ENCODE results near the gene KCNN1. TPM values are rescaled to one million over a fixed set of nuclear protein-coding genes. Genes with fewer than 3 reads are reported as not detected.
"Not testable (repeated sequence)": the region's sequence is repeated elsewhere in the genome, so short reads cannot be mapped to it uniquely, and the experiment has no call there.

KCNN1 gene
- total RNA-seq, 1 donor from 2014 or later: 0.30 TPM

DNA sequence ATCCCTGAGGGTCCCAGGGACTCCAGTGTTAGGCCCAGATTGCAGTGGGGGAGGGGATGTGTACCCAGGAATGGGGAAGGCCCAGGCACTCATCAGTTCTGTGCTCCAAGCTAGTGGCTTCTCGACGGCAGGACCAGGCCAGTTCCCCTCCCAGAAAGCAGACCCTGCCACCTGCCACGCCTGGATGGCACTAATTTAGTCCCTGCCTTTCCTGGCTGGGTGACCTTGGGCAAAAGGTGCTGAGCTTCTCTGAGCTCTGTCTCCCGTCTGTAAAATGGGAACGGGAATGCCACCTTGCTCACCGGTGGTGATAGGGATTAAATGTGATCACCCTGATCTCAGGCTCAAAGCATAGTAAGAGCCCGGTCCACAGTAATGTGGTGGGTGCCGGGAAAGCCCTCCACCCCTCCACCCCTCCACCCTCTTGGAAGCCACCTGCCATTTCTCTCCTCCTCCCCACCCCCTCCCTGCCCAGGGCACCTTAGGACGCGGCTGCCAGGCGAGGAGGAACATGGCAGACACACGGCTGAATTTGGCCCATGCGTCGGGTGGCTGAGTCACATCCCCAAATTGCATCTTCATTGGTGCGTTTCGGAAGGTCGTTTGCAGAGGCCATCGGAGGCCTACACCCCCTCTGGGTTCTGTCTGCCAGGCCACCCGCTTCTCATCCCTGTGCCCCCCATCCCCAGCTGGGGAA is 2.3 kb downstream of the KCNN1 start:
- DNase-seq (ENCODE audit: low read depth): no peak

- DNase-seq (ENCODE audit: low read depth): no peak
Measured at GRCh38 chr19:17972230-17972629, 5.3 kb downstream of the KCNN1 start.

DNA sequence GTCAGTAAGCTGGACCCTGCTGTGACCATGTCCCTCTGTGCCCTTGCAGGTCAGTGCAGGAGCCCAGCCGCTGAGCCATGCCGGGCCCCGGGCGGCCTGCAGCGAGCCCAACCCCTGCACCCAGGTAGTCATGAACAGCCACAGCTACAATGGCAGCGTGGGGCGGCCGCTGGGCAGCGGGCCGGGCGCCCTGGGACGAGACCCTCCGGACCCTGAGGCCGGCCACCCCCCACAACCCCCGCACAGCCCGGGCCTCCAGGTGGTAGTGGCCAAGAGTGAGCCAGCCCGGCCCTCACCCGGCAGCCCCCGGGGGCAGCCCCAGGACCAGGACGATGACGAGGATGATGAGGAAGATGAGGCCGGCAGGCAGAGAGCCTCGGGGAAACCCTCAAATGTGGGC is 6.9 kb downstream of the KCNN1 start:
- no peak for DNase-seq (ENCODE audit: low read depth)

DNA sequence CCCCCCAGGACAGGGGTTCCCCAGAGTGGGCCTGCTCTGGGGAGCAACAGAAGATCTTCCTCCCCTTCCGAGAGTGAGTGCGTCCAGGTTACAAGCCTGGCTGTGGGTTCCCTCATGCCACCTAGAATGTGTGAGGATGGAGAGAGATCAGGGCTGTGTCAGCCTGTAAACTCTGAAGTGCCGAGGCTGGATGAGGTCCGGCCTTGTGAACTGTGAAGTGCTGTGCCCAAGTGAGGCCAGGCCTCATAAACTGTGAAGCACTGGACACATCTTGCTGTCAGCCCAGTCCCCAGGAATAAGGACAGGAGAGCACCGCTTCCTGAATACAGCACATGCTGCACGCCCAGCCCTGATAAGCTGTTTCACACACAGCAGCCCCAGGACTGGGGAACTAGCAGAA is 7.6 kb downstream of the KCNN1 start:
- DNase-seq (ENCODE audit: low read depth): no peak

DNA sequence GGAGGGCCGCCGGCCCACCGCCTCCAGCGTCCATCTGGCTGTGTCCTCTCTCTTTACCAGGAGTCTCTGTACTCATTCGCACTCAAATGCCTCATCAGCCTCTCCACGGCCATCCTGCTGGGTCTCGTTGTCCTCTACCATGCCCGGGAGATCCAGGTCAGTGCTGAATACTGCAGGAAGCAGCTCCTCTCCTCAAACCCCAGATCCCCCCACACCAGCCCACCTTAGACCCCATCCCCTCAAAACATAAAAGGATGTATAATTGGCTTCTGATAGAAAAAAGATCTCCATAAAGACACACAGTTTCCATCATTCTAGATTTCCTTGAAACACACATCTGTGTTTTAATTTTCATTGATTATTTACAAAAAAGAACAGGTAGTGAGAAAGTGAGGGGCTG is 8.1 kb downstream of the KCNN1 start:
- no peak for DNase-seq (ENCODE audit: low read depth)

GRCh38 chr19:17977021-17977420 is 10.1 kb downstream of the KCNN1 start:
- no peak for DNase-seq (ENCODE audit: low read depth)

DNA sequence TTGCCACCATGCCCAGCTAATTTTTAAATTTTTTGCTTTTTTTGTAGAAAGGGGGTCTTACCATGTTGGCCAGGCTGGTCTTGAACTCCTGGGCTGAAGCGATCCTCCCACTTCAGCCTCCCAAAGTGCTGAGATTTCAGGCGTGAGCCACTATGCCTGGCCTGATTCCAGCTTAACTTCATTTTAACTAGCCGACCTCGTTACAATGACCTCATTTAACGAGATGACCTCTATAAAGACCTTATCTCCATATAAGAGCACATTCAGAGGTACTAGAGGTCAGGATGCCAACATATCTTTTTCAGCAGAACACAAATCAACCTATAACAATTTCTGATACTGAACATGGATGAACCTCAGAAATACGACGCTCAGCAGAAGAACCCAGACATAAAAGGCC is 10.6 kb downstream of the KCNN1 start:
- DNase-seq (ENCODE audit: low read depth): no peak

DNA sequence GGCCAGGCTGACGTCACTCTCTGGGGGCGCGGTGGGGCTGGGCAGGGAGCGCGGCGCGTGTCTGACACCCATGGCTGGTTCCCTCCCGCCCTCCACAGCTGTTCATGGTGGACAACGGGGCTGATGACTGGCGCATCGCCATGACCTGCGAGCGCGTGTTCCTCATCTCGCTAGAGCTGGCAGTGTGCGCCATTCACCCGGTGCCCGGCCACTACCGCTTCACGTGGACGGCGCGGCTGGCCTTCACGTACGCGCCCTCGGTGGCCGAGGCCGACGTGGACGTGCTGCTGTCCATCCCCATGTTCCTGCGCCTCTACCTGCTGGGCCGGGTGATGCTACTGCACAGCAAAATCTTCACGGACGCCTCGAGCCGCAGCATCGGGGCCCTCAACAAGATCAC is 14.7 kb downstream of the KCNN1 start:
- DNase-seq (ENCODE audit: low read depth): no peak

DNA sequence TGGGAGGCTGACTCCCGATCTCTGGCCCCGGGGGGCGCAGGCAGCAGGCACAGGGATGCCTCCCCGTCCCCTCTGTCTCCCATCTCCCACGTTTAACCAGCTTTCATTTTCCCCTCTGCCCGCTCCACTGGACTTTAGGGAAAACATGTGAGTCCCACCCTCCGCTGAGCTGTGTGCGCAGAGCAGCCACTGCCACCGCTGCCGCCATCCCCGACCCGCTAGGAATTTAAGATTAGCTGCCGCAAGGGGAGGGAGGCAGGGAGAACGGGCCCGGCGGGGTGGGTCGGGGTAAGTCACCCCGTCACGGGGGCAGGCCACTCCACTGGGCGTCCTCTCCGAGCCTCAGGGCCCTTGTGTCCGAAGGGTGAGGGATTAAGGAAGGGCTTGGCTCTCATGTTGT is 15.5 kb downstream of the KCNN1 start:
- no peak for DNase-seq (ENCODE audit: low read depth)

DNA sequence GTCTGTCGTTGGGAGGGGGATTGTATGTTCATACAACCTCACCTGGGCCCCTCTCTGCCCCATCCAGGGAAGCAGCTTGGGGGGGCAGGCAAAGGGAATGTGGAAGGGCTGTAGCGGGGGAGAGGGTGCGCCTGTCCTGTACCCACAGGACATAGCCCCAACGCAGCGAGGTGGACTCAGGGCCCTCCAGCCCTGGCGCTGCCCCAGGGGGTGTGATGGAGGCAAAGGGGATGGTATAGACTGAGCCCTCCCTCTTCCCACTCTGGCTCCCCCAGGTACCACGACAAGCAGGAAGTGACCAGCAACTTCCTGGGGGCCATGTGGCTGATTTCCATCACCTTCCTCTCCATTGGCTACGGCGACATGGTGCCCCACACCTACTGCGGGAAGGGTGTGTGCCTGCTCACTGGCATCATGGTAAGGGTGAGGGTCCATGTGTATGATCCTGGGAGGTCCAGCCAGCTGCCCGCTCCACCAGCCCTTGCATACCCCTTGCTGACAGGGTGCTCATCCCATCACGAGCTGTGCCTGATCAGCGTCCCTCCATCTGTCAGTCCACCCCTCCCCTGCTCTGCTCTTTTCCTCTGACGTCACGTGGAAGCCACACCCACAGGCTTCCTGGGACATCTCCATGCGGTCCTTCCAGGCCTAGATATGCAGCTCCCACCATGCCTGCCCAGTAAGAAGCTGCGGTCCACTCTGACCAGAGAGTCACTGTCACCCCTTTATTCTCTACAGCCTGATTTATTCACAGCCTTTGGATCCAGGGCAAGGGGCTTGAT is 18.3 kb downstream of the KCNN1 start:
- DNase-seq (ENCODE audit: low read depth): no peak

GRCh38 chr19:17986569-17986968 is 19.7 kb downstream of the KCNN1 start:
- not testable (repeated sequence) for DNase-seq (ENCODE audit: low read depth)

GRCh38 chr19:17988161-17988560 is 21.3 kb downstream of the KCNN1 start:
- no peak for DNase-seq (ENCODE audit: low read depth)

- DNase-seq (ENCODE audit: low read depth): no peak
Measured at GRCh38 chr19:17989425-17990094, 22.7 kb downstream of the KCNN1 start.

- DNase-seq (ENCODE audit: low read depth): no peak
Measured at GRCh38 chr19:17993076-17993813, 26.3 kb downstream of the KCNN1 start.

GRCh38 chr19:17996826-17997316 is 30.0 kb downstream of the KCNN1 start:
- peak; percentile 33 for DNase-seq (ENCODE audit: low read depth)

DNA sequence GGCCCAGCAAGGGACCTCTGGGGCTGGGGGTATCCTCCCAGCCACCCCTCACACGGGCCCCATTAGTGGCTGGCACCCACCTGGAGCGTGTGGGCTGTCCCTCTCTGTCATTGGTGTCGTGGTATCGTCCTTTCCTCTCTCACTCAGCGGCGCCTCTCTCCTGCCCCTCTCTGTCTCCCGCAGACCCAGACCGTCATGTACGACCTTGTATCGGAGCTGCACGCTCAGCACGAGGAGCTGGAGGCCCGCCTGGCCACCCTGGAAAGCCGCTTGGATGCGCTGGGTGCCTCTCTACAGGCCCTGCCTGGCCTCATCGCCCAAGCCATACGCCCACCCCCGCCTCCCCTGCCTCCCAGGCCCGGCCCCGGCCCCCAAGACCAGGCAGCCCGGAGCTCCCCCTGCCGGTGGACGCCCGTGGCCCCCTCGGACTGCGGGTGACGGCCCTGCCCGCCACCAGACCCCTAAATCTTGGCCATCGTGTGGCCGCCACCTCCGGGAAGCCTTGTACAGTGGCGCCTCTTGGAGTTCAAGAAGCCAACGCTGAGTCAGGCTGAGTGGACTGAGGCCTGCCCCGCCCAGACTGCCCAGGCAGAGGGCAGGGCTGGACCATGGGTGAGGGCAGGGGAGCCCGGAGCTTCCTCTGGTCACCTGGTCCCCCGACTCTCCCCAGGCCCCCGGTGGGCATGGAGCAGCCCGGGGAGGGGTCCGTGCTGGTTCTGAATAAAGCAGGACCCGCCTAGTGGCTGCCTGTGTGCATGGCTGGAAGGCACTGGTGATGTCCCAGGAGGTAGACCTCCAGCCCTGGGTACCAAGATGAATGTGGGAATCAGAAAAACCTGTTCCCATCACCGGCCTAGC is 31.3 kb downstream of the KCNN1 start:
- DNase-seq (ENCODE audit: low read depth): no peak

GRCh38 chr19:17998827-17999150 is 31.9 kb downstream of the KCNN1 start:
- DNase-seq (ENCODE audit: low read depth): no peak

GRCh38 chr19:17999684-18000479 is 33.0 kb downstream of the KCNN1 start:
- DNase-seq (ENCODE audit: low read depth): no peak

DNA sequence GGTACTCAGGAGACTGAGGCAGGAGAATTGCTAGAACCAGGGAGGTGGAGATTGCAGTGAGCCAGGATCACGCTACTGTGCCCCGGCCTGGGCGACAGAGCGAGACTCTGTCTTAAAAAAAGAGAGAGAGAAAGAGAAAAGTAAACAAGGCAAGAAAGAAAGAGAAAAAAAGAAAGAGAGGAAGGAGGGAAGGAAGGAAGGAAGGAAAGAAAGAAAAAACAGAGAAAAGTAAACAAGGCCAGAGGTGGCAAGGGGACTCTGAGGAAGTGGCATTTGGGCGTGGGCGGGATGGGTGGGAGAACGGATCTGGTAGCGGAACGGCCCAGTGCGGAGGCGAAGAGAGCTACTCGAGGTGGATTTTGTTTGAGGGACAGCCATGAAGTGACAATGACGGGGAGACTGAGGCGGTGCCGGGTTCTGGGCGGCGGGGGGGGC is 33.6 kb downstream of the KCNN1 start:
- DNase-seq (ENCODE audit: low read depth): no peak
